Peyer's patch (tissue), 4 donors: ENCODE measurements around the gene PET100.
A peak's percentile ranks its signal among the peaks of the same experiment; 100 is the strongest.

Experiments used
- POLR2A ChIP-seq, 2 donors: fragments of 450-650 bp; IDR thresholded peaks; one replicate each; pipeline ENCODE4 v1.5.1; 2017; ENCODE audit warnings: antibody characterized with exemption in 2 of 2, mild to moderate bottlenecking in 2 of 2, moderate library complexity in 2 of 2
- TF ChIP-seq, protein P1 (sequence below), 6 experiments: fragments of 450-650 bp in 4 of 6; fragments of 200-600 bp in 2 of 6; sonication (generic) in 1 of 6; IDR thresholded peaks; one replicate each; pipeline ENCODE4 v1.5.1; 2017 to 2019; ENCODE audit warnings: antibody characterized with exemption in 6 of 6, mild to moderate bottlenecking in 3 of 6, moderate library complexity in 1 of 6

DNA sequence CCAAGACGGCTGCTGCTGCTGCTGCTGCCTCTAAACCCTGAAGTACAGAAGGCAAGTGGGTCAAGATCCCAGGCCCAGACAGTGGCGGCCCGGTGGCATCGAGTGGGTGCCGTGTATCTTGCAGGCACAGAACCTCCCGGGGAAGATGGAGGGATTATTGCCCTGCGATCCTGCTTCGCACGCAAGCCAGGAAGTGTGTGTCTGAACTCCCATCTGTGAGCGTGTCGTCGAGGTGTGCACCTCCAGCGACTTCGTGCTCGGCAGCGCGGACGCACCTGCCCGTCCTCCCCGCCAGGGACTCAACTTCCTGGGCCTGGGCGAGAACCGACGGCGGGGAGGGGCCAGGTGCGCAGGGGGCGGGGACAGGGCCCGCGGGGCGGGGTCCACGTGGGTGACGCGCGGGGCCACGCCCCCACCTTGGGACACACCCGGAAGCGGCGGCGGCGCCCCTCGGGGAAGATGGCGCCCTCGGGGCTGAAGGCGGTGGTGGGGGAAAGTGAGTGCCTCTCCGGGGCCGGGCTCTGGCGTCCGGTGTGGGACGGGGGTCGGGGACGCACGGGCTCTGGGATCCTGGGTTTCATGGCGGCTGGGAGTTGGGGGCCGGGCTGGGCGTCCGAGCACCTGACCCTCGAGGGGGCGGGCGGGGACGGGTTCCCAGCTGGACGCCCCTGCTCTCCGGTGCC lies 7.2 kb downstream of the PET100 start, which contains the start of gene STXBP2:
- TF ChIP-seq, protein P1, sequence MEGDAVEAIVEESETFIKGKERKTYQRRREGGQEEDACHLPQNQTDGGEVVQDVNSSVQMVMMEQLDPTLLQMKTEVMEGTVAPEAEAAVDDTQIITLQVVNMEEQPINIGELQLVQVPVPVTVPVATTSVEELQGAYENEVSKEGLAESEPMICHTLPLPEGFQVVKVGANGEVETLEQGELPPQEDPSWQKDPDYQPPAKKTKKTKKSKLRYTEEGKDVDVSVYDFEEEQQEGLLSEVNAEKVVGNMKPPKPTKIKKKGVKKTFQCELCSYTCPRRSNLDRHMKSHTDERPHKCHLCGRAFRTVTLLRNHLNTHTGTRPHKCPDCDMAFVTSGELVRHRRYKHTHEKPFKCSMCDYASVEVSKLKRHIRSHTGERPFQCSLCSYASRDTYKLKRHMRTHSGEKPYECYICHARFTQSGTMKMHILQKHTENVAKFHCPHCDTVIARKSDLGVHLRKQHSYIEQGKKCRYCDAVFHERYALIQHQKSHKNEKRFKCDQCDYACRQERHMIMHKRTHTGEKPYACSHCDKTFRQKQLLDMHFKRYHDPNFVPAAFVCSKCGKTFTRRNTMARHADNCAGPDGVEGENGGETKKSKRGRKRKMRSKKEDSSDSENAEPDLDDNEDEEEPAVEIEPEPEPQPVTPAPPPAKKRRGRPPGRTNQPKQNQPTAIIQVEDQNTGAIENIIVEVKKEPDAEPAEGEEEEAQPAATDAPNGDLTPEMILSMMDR (IDR thresholded peaks at IDR 0.05), result peak; percentile 22 to 66 (median 44)
- TF ChIP-seq POLR2A (IDR thresholded peaks at IDR 0.05), result peak; percentile 59 to 76
